ENCODE data around the gene RCCD1. TPM values are rescaled to one million over a fixed set of nuclear protein-coding genes. Genes with fewer than 3 reads are reported as not detected.

RCCD1 gene
- total RNA-seq, 1 experiment from 2014 or later = 28.8 TPM

DNA sequence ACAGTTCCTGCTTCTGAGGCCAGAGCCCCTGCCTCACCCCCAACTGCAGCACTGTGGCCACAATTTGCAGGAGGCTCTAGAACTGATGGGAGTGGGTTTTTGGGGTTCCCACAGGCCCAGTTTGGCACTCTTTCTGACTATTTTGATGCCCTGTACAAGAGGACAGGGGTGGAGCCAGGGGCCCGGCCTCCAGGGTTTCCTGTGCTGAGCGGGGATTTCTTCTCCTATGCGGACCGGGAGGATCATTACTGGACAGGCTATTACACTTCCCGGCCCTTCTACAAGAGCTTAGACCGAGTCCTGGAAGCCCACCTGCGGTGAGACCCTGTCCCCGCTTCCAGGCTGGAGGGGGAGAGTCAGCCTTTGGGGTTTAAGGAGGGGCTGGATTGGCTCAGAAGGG lies 44.7 kb upstream of the RCCD1 start:
- DNase-seq (ENCODE audit: low spot score) = no peak
- POLR2A ChIA-PET (ENCODE audit: low non-redundant PET) = no interaction called here
- H3K9me3 ChIP-seq (ENCODE audit: low read depth, low read length, poor library complexity, severe bottlenecking) = no peaks in the 10 kb centered on the region
- intact Hi-C loops (cut with micrococcal nuclease; ENCODE audit: unreplicated experiment) = loop anchor here (10.0 kb wide), 1 partner anchor 365 kb away; no protein-coding TSS in a partner anchor
- H3K36me3 ChIP-seq (ENCODE audit: insufficient read depth, low read length, poor library complexity, severe bottlenecking) = peaks cover 86% of the 10 kb centered on the region
- TF ChIP-seq EZH2 (IDR thresholded peaks at IDR 0.05; ENCODE audit: borderline replicate concordance, low read depth, low read length, poor library complexity, severe bottlenecking) = no peak
- TF ChIP-seq, protein P1, sequence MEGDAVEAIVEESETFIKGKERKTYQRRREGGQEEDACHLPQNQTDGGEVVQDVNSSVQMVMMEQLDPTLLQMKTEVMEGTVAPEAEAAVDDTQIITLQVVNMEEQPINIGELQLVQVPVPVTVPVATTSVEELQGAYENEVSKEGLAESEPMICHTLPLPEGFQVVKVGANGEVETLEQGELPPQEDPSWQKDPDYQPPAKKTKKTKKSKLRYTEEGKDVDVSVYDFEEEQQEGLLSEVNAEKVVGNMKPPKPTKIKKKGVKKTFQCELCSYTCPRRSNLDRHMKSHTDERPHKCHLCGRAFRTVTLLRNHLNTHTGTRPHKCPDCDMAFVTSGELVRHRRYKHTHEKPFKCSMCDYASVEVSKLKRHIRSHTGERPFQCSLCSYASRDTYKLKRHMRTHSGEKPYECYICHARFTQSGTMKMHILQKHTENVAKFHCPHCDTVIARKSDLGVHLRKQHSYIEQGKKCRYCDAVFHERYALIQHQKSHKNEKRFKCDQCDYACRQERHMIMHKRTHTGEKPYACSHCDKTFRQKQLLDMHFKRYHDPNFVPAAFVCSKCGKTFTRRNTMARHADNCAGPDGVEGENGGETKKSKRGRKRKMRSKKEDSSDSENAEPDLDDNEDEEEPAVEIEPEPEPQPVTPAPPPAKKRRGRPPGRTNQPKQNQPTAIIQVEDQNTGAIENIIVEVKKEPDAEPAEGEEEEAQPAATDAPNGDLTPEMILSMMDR (conservative IDR thresholded peaks at IDR 0.05; ENCODE audit: low read depth, low read length) = no peak
- BruUV-seq (replicated peaks) = no TSS peak
- H3K4me1 ChIP-seq (ENCODE audit: insufficient read depth, low read length, poor library complexity, severe bottlenecking) = no peaks in the 10 kb centered on the region
- no peaks in the 10 kb centered on the region for H3K27me3 ChIP-seq (replicated peaks; ENCODE audit: insufficient read depth, low read depth, low read length, poor library complexity)
- H3K27ac ChIP-seq (ENCODE audit: low read depth, low read length, poor library complexity, severe bottlenecking) = no peak overlapping the region
- H3K4me3 ChIP-seq (ENCODE audit: low read depth, low read length, poor library complexity, severe bottlenecking) = no peak overlapping the region
- CTCF ChIA-PET = no interaction called here

DNA sequence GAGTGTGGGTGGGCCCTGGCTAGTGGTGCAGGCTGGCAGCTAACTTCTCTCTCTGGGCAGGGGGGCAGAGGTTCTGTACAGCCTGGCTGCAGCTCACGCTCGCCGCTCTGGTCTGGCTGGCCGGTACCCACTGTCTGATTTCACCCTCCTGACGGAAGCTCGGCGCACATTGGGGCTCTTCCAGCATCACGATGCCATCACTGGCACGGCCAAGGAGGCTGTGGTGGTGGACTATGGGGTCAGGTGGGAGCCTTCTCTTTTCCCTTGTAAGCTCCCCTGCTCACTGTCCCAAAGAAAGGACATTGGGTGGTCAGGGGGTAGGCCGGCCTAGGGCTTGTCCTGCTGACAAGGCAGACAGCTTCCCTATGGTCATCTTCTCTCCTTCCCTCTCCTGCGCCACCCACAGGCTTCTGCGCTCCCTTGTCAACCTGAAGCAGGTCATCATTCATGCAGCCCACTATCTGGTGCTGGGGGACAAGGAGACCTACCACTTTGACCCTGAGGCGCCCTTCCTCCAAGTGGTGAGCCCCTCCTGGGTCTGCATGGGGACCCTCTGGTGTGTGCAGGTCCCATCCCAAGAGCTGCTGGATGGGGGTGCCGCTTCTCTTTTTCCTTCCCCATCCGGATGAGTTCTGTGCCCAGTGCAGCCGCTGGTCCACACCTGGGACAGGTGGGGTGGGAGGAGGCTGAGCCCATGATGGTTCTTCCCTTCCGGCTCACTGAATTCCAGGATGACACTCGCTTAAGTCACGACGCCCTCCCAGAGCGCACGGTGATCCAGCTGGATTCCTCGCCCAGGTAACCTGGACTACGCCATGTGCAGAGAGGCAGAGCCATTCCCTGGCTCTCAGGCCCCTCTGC lies 44.0 kb upstream of the RCCD1 start:
- Histone ChIP-seq H3K27ac (ENCODE audit: low read depth, low read length, poor library complexity, severe bottlenecking) (no peak overlapping the region), H3K36me3 (ENCODE audit: insufficient read depth, low read length, poor library complexity, severe bottlenecking) (peaks cover 84% of the 10 kb centered on the region), H3K9me3 (ENCODE audit: low read depth, low read length, poor library complexity, severe bottlenecking) (no peaks in the 10 kb centered on the region), H3K27me3 (replicated peaks; ENCODE audit: insufficient read depth, low read depth, low read length, poor library complexity) (no peaks in the 10 kb centered on the region), H3K4me1 (ENCODE audit: insufficient read depth, low read length, poor library complexity, severe bottlenecking) (no peaks in the 10 kb centered on the region), H3K4me3 (ENCODE audit: low read depth, low read length, poor library complexity, severe bottlenecking) (no peak overlapping the region)
- intact Hi-C loops (cut with micrococcal nuclease; ENCODE audit: unreplicated experiment) = no loop called here
- ChIA-PET POLR2A (ENCODE audit: low non-redundant PET) (no interaction called here), CTCF (no interaction called here)
- no peak for DNase-seq (ENCODE audit: low spot score)
- BruUV-seq (replicated peaks) = no TSS peak
- no peak for TF ChIP-seq EZH2 (IDR thresholded peaks at IDR 0.05; ENCODE audit: borderline replicate concordance, low read depth, low read length, poor library complexity, severe bottlenecking)
- TF ChIP-seq, protein P1 (conservative IDR thresholded peaks at IDR 0.05; ENCODE audit: low read depth, low read length) = no peak

DNA sequence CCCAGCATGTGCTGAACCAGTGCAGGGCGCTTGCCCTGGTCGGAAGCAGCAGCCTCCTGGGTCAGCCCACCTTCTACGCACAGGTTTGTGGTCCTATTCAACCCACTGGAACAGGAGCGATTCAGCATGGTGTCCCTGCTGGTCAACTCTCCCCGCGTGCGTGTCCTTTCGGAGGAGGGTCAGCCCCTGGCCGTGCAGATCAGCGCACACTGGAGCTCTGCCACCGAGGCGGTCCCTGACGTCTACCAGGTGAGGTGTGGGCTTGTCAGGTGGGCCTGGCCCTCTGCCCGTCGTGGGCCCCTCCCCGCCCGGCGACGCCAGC lies 43.4 kb upstream of the RCCD1 start:
- Histone ChIP-seq H3K27me3 (replicated peaks; ENCODE audit: insufficient read depth, low read depth, low read length, poor library complexity) (no peaks in the 10 kb centered on the region), H3K36me3 (ENCODE audit: insufficient read depth, low read length, poor library complexity, severe bottlenecking) (peaks cover 84% of the 10 kb centered on the region), H3K4me1 (ENCODE audit: insufficient read depth, low read length, poor library complexity, severe bottlenecking) (no peaks in the 10 kb centered on the region), H3K4me3 (ENCODE audit: low read depth, low read length, poor library complexity, severe bottlenecking) (no peak overlapping the region), H3K27ac (ENCODE audit: low read depth, low read length, poor library complexity, severe bottlenecking) (no peak overlapping the region), H3K9me3 (ENCODE audit: low read depth, low read length, poor library complexity, severe bottlenecking) (no peaks in the 10 kb centered on the region)
- POLR2A ChIA-PET (ENCODE audit: low non-redundant PET) = no interaction called here
- CTCF ChIA-PET = no interaction called here
- no TSS peak for BruUV-seq (replicated peaks)
- no peak for TF ChIP-seq EZH2 (IDR thresholded peaks at IDR 0.05; ENCODE audit: borderline replicate concordance, low read depth, low read length, poor library complexity, severe bottlenecking)
- TF ChIP-seq, protein P1 (conservative IDR thresholded peaks at IDR 0.05; ENCODE audit: low read depth, low read length) = no peak
- DNase-seq (ENCODE audit: low spot score) = no peak
- intact Hi-C loops (cut with micrococcal nuclease; ENCODE audit: unreplicated experiment) = no loop called here

Data from A673 (cell line).